GM18951 (cell line): ENCODE results near the gene ST6GALNAC4.

Experiments used
- POLR2A ChIP-seq: IDR thresholded peaks from 4 replicates; pipeline ENCODE4 v1.6.1; 2011; ENCODE audit warnings: mild to moderate bottlenecking; ENCODE audit not compliant: insufficient read length, insufficient read depth; ENCODE audit errors: extremely low read depth
- in situ Hi-C: fragments of 300-500 bp; cut with MboI; formaldehyde crosslinking; loops from one replicate; pipeline ENCODE4 v1.12.0; 2022; ENCODE audit warnings: low sequenced_read_pairs, mixed read lengths, inconsistent platforms; ENCODE audit not compliant: unreplicated experiment

Gene ST6GALNAC4

DNA sequence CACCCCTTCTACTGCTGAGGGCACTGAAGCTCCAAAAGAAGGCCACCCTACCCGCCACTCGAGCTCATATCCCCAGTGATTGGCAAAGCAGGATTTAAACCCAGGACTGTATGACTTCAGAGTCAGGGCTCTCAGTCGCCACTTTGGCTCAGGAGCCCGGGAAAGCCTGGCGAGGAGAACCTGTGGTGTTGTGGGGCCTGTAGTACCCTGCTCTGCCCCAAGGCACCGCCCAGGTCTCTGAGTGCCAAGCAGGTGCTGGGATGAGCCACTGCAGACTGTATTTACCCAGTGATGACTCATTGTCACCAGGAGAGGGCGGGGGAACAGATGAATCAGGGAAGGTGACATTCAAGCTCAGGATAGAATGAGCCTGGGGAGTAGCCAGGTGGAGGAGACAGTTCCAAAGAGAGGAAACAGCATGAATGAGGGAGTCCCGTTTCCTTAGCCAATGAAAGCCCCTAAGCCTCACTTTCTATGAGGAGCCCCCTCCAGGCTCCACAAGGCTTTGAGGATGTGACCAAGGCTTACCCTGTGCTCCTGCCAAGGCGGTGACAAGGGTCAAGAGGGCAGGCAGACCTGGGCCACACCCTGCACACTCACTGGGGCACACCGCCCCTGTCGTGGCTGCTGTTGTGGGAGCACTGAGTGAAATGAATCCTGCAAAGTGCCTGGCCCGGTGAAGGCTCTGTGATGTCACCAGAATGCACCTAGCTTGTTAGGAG is 38.6 kb upstream of the ST6GALNAC4 start:
- in situ Hi-C loops = loop anchor here (5.0 kb wide), 1 partner anchor 82 kb away; no protein-coding TSS in a partner anchor
- TF ChIP-seq POLR2A = no peak

DNA sequence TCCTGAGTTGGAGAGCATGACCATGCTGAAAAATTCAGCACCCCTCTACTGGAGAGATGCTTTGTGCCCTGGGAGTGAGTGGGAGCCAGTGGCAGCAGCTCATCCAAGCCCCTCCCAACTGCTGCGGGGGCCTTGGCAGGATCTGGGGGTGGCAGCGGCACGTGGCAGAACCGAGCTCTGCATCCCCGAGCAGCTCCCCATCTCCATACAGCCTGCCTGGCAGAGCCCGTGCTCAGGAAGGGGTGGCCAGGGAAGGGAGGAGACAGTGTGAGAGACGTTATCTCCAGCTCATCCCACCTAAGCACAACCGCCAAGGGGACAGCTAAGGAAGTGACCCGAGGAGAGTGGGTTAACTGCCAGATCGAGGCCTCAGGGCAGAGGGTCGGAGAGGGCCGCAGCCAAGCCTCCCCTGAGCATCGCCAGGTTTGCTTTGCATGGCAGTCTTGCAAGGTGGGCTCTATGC is 38.0 kb upstream of the ST6GALNAC4 start:
- TF ChIP-seq POLR2A = no peak

DNA sequence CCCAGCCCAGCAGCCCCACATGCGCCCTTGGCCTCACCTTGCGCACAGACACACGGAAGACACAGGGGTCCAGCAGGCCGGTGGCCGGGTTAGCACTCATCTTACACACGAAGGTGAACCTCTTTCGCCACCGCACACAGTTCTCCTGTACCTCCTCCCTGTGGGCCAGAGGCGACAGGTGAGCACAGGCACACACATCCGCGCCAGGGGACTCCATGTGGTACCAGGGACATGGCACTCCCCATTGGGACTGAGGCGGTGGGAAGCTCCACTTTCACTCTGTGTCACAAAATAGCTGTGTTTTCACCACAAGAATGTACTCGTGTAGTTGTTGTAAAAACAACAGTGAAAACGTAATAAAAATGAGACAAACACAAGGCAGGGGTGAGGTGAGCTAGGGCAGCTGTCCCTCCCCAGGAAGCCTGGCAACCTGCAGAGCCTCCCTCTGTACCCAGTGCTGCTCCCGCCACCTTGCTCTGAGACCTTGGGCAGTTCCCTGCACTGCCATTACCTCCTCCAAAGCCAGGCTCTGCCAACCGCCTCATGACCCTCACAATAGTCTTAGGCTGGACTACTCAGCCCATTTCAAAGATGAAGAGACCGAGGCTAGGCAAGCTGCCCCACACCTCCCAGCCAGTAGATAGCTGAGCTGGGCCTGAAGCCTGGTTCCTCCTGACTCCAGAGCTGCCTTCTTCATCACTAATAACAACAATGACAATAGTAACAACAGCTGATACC is 37.1 kb upstream of the ST6GALNAC4 start:
- in situ Hi-C loops = no loop called here
- TF ChIP-seq POLR2A = no peak

More for the DNA sequence above, 38.0 kb upstream of the ST6GALNAC4 start:
- in situ Hi-C loops = loop anchor here (5.0 kb wide), 1 partner anchor 82 kb away; no protein-coding TSS in a partner anchor

DNA sequence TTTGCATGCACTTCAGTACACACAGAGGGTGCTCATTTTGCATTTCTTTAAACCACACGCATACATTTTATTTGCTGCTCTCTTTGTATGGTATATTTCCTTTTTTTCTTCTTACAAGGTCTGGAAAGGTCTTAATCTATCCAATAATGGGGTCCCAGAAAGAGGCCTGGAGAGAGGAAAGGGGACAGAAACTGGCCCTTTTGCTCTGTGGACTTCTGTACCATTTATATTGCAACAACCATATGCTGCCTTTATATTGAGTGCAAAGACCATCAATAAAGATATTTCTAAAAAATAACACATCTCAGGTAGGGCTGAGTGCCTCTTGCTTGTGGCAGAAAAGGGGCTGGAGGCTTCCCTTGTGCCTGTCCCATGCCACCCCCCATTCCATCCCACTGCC is 36.3 kb upstream of the ST6GALNAC4 start:
- in situ Hi-C loops = no loop called here

DNA sequence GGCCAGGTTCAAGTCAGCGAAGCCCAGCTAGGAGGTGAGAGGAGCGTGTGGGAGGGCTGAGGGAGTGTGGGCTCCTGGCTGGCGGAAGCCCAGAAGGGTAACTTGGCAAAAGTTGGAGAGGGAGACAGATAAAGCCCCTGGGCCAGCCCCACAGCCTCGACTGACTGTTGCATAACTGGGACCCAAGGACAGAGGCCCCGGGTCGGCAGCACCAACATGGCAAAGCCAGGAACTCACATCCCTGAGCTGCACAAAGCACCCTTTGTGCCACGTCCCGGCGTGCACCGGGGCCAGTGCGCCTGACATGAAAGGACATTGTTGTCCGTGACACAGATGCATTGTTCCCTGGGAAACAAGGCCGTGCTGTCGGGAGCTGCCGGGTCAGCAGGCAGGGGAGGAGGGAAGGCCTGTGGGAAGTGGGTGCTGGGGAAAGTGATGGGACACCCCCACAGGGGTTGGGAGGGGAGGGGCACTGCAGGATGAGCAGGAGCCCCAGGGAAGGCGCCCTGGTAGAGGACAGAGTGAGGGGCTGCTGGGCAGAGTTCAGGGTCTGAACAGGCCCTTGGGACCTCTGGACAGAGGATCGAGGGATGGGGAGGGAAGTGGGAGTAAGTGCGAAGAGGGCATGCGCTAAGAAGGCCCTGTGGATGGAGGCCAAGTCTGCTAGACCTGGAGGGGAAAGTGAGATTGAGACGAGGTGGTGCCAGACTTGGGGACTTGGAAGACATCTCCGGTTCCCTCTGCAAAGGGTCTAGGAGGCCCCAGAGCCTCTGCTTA is 33.9 kb upstream of the ST6GALNAC4 start:
- in situ Hi-C loops = no loop called here
- no peak for TF ChIP-seq POLR2A

More for the DNA sequence above, 36.3 kb upstream of the ST6GALNAC4 start:
- TF ChIP-seq POLR2A = no peak

DNA sequence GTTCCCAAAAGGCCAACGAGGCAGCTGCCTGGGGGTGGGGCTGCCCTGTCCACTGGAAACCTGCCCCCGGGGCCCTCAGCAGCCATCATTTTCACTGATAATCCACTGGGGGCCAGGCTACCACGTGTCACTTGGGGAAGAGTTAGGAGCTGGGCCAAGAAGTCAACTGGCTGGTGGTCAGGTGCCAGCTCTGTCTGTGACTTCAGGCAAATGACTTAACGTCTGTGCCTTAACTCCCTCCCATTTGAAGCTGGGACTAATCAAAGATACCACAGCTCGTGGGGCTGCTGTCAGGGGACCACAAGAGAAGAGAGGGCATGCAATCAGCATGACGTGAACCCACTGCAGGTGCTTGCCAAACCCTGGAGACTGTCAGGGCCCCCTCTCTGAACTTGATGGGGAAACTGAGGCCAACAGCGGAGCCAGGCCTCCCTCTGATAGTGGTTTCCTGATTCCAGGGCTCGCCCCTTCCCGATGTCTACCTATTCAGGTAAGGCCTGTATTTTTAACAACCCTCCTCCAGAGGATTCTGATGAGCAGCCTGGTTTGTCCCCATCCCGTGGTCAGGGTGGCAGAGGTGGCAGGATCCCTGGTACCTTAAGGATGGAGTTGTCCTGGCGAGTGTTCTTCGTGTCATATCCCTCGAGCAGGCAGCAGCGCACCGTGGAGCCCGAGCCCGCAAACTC is 33.1 kb upstream of the ST6GALNAC4 start:
- in situ Hi-C loops = no loop called here
- no peak for TF ChIP-seq POLR2A

DNA sequence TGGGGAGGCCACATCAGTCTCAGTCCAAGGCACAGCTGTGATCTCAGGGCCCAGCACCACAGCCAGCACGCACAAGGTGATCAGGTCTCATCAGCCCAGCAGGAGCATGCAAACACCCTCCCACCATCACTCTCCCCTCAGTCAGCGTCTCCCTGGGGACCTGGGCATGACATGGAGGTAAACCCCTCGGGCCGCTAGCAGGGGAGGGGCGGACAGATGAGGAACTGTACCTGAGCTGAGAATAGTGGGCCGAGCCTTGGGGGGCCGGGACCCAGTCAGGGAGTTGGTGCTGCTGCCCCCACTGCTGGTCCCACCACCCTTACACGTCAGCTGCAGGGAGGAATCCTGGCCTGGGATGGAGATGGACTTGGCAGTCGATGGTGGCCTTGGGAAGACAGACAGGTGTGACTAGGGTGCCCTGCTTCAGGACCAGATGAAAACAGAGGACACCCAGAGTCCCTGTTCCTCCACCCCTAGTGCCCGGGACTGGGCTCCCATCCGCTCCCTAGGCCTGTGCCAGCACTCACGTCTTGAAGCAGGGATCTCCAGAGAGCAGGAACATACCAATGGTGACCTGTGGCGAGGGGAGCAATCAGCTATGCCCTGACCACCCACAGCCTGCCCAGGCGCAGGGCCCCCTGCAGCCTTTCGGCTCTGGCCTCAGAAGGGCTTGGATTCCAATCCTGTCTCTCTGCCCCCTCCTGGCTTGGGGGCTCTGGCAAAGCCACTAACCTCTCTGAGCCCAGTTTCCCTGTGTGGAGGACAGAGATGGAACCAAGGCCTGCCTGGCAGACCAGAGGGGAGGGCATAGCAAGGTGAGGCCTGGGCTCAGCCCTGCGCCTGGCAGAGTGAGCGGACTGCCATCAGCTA is 31.2 kb upstream of the ST6GALNAC4 start:
- no peak for TF ChIP-seq POLR2A
- in situ Hi-C loops = no loop called here

DNA sequence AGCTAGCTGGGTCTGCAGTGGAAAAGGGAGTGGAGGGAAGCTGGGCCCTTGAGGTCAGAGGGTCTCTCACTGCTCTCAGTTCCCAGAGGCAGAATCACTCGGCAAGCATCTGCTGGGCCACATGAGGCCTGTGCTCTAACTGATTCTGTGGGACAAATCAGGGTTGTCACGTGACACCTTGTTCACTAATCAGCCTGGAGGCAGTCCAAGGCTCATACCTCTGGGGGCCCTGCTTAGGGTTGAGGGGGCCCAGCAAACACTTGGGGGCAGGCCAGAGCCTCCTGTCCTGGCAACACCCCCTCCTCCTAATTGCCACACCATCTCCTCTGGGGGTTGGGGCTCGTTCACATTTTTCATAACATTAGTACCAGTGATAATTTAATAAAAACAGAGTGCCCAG is 29.9 kb upstream of the ST6GALNAC4 start:
- in situ Hi-C loops = no loop called here
- TF ChIP-seq POLR2A = no peak

DNA sequence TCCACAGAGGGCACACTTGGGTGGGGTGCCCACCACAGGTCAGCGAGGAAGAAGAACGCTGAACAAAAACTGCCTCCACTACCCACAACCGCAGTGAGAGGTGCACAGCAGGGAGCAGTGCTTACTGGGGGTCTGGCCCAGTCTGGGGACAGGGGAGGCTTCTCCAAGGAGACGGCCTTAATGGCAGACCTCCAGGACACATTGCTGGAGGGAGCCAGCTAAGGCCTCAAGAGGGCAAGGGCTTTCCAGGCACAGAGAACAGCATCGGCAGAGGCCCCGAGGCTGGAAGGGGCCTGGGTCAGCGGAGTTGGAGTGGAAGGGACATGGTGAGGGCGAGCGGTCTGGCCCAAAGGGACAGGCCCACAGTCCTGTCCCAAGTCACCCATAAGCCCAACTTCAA is 29.1 kb upstream of the ST6GALNAC4 start:
- in situ Hi-C loops = no loop called here
- TF ChIP-seq POLR2A = no peak

DNA sequence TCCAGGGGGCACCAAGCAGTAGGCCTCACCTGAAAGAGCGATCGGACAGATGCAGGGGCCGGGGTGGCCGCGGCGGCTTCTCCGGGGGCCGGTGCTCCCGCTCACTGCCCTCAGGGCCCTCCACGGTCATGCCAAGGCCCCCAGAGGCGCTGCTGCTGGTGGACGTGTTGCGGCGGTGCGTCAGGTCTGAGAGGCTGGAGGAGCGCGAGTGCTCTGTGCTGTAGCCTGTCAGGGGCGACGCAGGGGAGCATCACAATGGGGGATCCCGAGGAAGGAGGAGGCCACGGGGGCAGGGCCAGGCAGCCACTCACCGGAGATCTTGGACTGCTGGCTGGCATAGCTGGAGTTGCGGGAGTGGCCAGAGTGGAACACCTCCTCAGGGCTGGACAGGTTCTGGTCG is 28.5 kb upstream of the ST6GALNAC4 start:
- in situ Hi-C loops = no loop called here
- no peak for TF ChIP-seq POLR2A

DNA sequence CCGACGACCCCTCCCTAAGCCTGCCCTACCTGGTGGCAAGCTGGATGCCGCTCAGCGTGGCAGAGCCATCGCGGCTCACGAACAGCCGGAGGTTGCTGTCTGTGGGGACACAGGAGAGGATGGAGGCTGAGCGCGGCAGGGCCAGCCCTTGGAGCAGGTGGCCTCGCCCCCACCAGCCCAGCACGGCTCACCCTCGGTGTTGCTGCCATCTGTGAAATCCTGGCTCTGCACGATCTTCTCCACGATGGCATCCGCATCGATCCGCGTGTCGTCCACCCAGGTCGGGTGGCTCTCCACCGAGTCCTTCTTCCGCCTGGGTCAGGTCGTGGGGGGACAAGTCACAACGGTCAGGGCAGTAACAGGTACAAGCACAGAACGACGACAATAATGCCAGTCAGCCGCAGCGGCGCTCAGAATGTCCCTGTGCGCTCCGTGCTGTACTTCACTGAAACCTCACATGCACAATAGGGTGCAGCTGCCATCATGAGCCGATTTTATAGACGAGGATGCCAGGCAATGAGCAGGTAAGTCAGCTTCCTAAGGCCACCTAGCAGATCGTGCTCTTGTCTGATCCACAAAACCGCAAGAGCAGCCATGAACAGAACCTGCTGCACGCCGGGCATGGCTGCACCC is 27.9 kb upstream of the ST6GALNAC4 start:
- TF ChIP-seq POLR2A = no peak
- in situ Hi-C loops = no loop called here
